H1 (cell line): ENCODE results near the gene MYL3. TPM values are rescaled to one million over a fixed set of nuclear protein-coding genes. Genes with fewer than 3 reads are reported as not detected.

Experiments used
- CBX5 ChIP-seq: fragments of 300-800, 300-1000 bp; sonication (generic); IDR thresholded peaks from 2 replicates; pipeline ENCODE4 v1.7.1; 2016; ENCODE audit warnings: antibody characterized with exemption, low read length, low read depth
- polyA plus RNA-seq, 7 experiments: library from polyadenylated mRNA; depleted of rRNA in 3 of 7; stranded (reverse) in 5 of 7; unstranded in 2 of 7; fragments of >200 nt in 5 of 7; fragments of 200-250 nt in 2 of 7; gene quantifications; 1 replicate in 5 of 7; 2 replicates in 1 of 7; 4 replicates in 1 of 7; pipeline versions ENCODE4 v1.2.1 to v1.2.3, GENCODE V29; 2011 to 2013; ENCODE audit warnings: missing spikeins in 2 of 7, mixed read lengths in 2 of 7
- total RNA-seq: library from RNA; stranded (reverse); fragmentation: NEBNext Ultra II Directional; extraction: Animal tissue kit (Norgen Biotek cat#: 25700); gene quantifications from 2 replicates; pipeline ENCODE4 v1.2.1, GENCODE V29; 2021

The MYL3 gene
- total and polyA plus RNA-seq, 2 of the 8 experiments (the other 6 are each of a cell fraction or from before 2014, with no cell fraction given): 0.06 TPM; not detected in 1

DNA sequence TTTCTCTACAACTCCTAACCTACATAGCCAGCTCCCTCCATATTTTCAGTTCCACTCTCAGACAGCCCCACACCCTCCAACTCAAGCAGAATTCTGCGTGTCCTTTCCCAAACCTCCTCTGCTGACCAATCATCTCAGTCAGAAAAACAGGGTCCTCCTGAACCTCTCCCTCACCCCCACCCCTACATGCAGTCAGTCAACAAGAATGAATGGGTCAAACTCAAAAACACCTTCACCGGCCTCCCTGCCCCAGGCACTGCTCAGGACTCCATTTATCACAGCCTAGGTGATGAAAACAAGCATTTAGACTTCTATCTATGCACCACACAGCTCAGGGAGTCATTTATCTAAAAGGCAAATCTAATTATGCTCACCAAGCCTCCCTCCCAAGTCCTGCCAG, 32.4 kb downstream of the MYL3 start (continued):
- no peak for TF ChIP-seq CBX5
